IMR-90 (cell line): ENCODE results near the gene DYRK1A. TPM values are rescaled to one million over a fixed set of nuclear protein-coding genes. Genes with fewer than 3 reads are reported as not detected.

Experiments
- ATAC-seq: fragments of 200-7000 bp; cut with Tn5 transposase; 2 replicates; pipeline ENCODE4 v1.9.1; 2020; ENCODE audit warnings: low read depth, mild to moderate bottlenecking, moderate library complexity
- BruUV-seq: library from RNA; stranded (reverse); fragments of 400-500 nt; replicated peaks from 2 replicates; lab custom pipeline; 2021; lab: Mats Ljungman, UMichigan
- CTCF ChIA-PET: fragments of 300-600 bp; formaldehyde crosslinking; extraction: SDS; loops from one replicate; lab custom pipeline; 2021; ENCODE audit warnings: antibody characterized with exemption; lab: Yijun Ruan, JAX
- POLR2A ChIA-PET: fragments of 300-600 bp; sonication (Branson Sonifier 250); formaldehyde crosslinking; loops from one replicate; lab custom pipeline; 2022; ENCODE audit warnings: antibody characterized with exemption; ENCODE audit not compliant: unreplicated experiment; lab: Charles Lee
- DNase-seq: peaks from one replicate; pipeline ENCODE4 v3.0.0; 2013
- H2AFZ ChIP-seq: replicated peaks from 2 replicates; pipeline ENCODE3; 2013; ENCODE audit warnings: low read length, mild to moderate bottlenecking; ENCODE audit not compliant: poor library complexity
- H2AK5ac ChIP-seq: 2 replicates; pipeline ENCODE4 v1.6.1; 2013; ENCODE audit warnings: low read depth, low read length, inconsistent platforms
- H2AK9ac ChIP-seq: replicated peaks from 2 replicates; pipeline ENCODE3; 2013; ENCODE audit warnings: mild to moderate bottlenecking, low read depth, low read length, moderate library complexity; ENCODE audit not compliant: poor library complexity
- H2BK120ac ChIP-seq: 2 replicates; pipeline ENCODE4 v1.6.1; 2013; ENCODE audit warnings: low read depth, low read length, inconsistent platforms
- H2BK15ac ChIP-seq: 3 replicates; pipeline ENCODE4 v1.6.1; 2013; ENCODE audit warnings: low read depth, low read length, inconsistent platforms
- H2BK20ac ChIP-seq: 2 replicates; pipeline ENCODE4 v1.6.1; 2013; ENCODE audit warnings: low read depth, mild to moderate bottlenecking, inconsistent platforms, low read length, moderate library complexity
- H2BK5ac ChIP-seq: 2 replicates; pipeline ENCODE4 v1.6.1; 2013; ENCODE audit warnings: mild to moderate bottlenecking, low read depth, low read length, inconsistent platforms; ENCODE audit not compliant: poor library complexity, severe bottlenecking
- H3K14ac ChIP-seq: replicated peaks from 2 replicates; pipeline ENCODE4 v1.6.1; 2013; ENCODE audit warnings: low read depth, low read length, inconsistent platforms
- H3K18ac ChIP-seq: 2 replicates; pipeline ENCODE4 v1.6.1; 2013; ENCODE audit warnings: low read depth, low read length, control low read depth
- H3K23ac ChIP-seq: 2 replicates; pipeline ENCODE4 v1.6.1; 2013; ENCODE audit warnings: low read depth, low read length, inconsistent platforms
- H3K27ac ChIP-seq: 2 replicates; pipeline ENCODE4 v1.5.1; 2013; ENCODE audit warnings: mild to moderate bottlenecking, control low read depth, low read length; ENCODE audit not compliant: insufficient read depth
- H3K27me3 ChIP-seq: 2 replicates; pipeline ENCODE4 v1.6.1; 2013; ENCODE audit warnings: low read length; ENCODE audit not compliant: control insufficient read depth, insufficient read depth
- H3K36me3 ChIP-seq: 2 replicates; pipeline ENCODE4 v1.6.1; 2013; ENCODE audit warnings: low read length, mixed read lengths; ENCODE audit not compliant: control insufficient read depth, insufficient read depth
- H3K4ac ChIP-seq: 2 replicates; pipeline ENCODE4 v1.6.1; 2013; ENCODE audit warnings: low read depth, low read length, inconsistent platforms
- H3K4me1 ChIP-seq: 2 replicates; pipeline ENCODE4 v1.6.1; 2013; ENCODE audit warnings: low read length, mixed read lengths; ENCODE audit not compliant: control insufficient read depth, insufficient read depth
- H3K4me2 ChIP-seq: 2 replicates; pipeline ENCODE4 v1.6.1; 2013; ENCODE audit warnings: low read depth, mild to moderate bottlenecking, control low read depth, low read length, moderate library complexity
- H3K4me3 ChIP-seq: 2 replicates; pipeline ENCODE4 v1.5.1; 2013; ENCODE audit warnings: low read depth, mild to moderate bottlenecking, control low read depth, low read length, moderate library complexity; ENCODE audit not compliant: insufficient read depth
- H3K56ac ChIP-seq: 2 replicates; pipeline ENCODE4 v1.6.1; 2013; ENCODE audit warnings: low read length, inconsistent platforms; ENCODE audit not compliant: insufficient read depth; ENCODE audit errors: extremely low read depth
- H3K79me1 ChIP-seq, 2 experiments: 2 replicates each; pipeline ENCODE4 v1.6.1; 2013; ENCODE audit warnings: low read length in 2 of 2, inconsistent platforms in 1 of 2, low read depth in 1 of 2
- H3K9ac ChIP-seq: 2 replicates; pipeline ENCODE4 v1.6.1; 2013; ENCODE audit warnings: low read depth, low read length, control low read depth
- H3K9me1 ChIP-seq: 2 replicates; pipeline ENCODE4 v1.6.1; 2013; ENCODE audit warnings: low read length, inconsistent platforms; ENCODE audit not compliant: insufficient read depth
- H3K9me3 ChIP-seq: 2 replicates; pipeline ENCODE4 v1.6.1; 2013; ENCODE audit warnings: low read length; ENCODE audit not compliant: control insufficient read depth, insufficient read depth
- H4K20me1 ChIP-seq: 2 replicates; pipeline ENCODE4 v1.6.1; 2013; ENCODE audit warnings: low read length, inconsistent platforms; ENCODE audit not compliant: insufficient read depth
- H4K5ac ChIP-seq: 2 replicates; pipeline ENCODE4 v1.6.1; 2013; ENCODE audit warnings: mild to moderate bottlenecking, low read depth, low read length, control low read depth
- H4K8ac ChIP-seq, 2 experiments: 2 replicates each; pipeline ENCODE4 v1.6.1; 2013; ENCODE audit warnings: low read depth in 2 of 2, low read length in 2 of 2, control low read depth in 1 of 2, inconsistent platforms in 1 of 2
- H4K91ac ChIP-seq: 2 replicates; pipeline ENCODE4 v1.6.1; 2013; ENCODE audit warnings: low read depth, low read length, inconsistent platforms; ENCODE audit not compliant: insufficient read depth
- BHLHE40 ChIP-seq: fragments of 150-350 bp; IDR thresholded peaks from 2 replicates; pipeline ENCODE4 v1.6.1; 2016; ENCODE audit warnings: mild to moderate bottlenecking, low read depth, low read length
- CEBPB ChIP-seq: IDR thresholded peaks from 2 replicates; pipeline ENCODE4 v1.6.1; 2012; ENCODE audit warnings: low read depth, low read length, improper control_type of control experiment
- CHD1 ChIP-seq: IDR thresholded peaks from 2 replicates; pipeline ENCODE4 v1.6.1; 2012; ENCODE audit warnings: low read depth, low read length, improper control_type of control experiment
- FOS ChIP-seq: fragments of 150-350 bp; IDR thresholded peaks from 2 replicates; pipeline ENCODE4 v1.6.1; 2016; ENCODE audit warnings: low read depth, low read length
- MAFK ChIP-seq: IDR thresholded peaks from 2 replicates; pipeline ENCODE4 v1.6.1; 2012; ENCODE audit warnings: low read depth, low read length, improper control_type of control experiment
- MAZ ChIP-seq: IDR thresholded peaks from 2 replicates; pipeline ENCODE4 v1.6.1; 2012; ENCODE audit warnings: low read depth, mild to moderate bottlenecking, low read length, improper control_type of control experiment, moderate library complexity, borderline replicate concordance
- MXI1 ChIP-seq: IDR thresholded peaks from 2 replicates; pipeline ENCODE4 v1.6.1; 2012; ENCODE audit warnings: low read depth, mild to moderate bottlenecking, low read length, moderate library complexity, borderline replicate concordance
- NFE2L2 ChIP-seq: fragments of 150-350 bp; IDR thresholded peaks from 2 replicates; pipeline ENCODE4 v1.6.1; 2016; ENCODE audit warnings: low read depth, mild to moderate bottlenecking, low read length
- POLR2A ChIP-seq: IDR thresholded peaks from 2 replicates; pipeline ENCODE4 v1.6.1; 2012; ENCODE audit warnings: mild to moderate bottlenecking, low read depth, low read length
- RAD21 ChIP-seq: IDR thresholded peaks from 2 replicates; pipeline ENCODE4 v1.6.1; 2012; ENCODE audit warnings: low read length, improper control_type of control experiment
- RCOR1 ChIP-seq: IDR thresholded peaks from 2 replicates; pipeline ENCODE4 v1.6.1; 2012; ENCODE audit warnings: mild to moderate bottlenecking, low read length, improper control_type of control experiment; ENCODE audit not compliant: insufficient replicate concordance
- RFX5 ChIP-seq: IDR thresholded peaks from 2 replicates; pipeline ENCODE4 v1.8.0; 2012; ENCODE audit warnings: low read depth, mild to moderate bottlenecking, low read length, moderate library complexity
- SMC3 ChIP-seq: fragments of 150-350 bp; IDR thresholded peaks from 2 replicates; pipeline ENCODE4 v1.6.1; 2016; ENCODE audit warnings: low read depth, mild to moderate bottlenecking, antibody characterized with exemption, low read length, moderate library complexity
- WGBS, 2 experiments: methylation state at CpG; one replicate each; pipeline versions ENCODE4 v1.1.5 to v1.1.7; 2013; ENCODE audit warnings: missing lambda C conversion rate in 2 of 2; ENCODE audit not compliant: insufficient read length in 1 of 2; ENCODE audit errors: extremely low coverage in 2 of 2; 5-methylcytosine and 5-hydroxymethylcytosine counted together
- dilution Hi-C: fragments of 300-500 bp; cut with HindIII; formaldehyde crosslinking; loops from one replicate; pipeline ENCODE4 v1.14.3; 2018; ENCODE audit warnings: low sequenced_read_pairs; ENCODE audit not compliant: unreplicated experiment
- in situ Hi-C: fragments of 300-500 bp; cut with MboI; formaldehyde crosslinking; loops from 3 replicates; pipeline ENCODE4 v1.14.3; 2019; ENCODE audit warnings: low sequenced_read_pairs, inconsistent platforms, mixed read lengths
- intact Hi-C: fragments of 100-400 bp; cut with micrococcal nuclease; formaldehyde crosslinking; loops from 2 replicates; pipeline ENCODE4 v1.10.0; 2022
- polyA plus RNA-seq, 3 experiments: library from polyadenylated mRNA; depleted of rRNA; stranded (reverse); fragments of >200 nt; gene quantifications; 2 replicates each; pipeline ENCODE4 v1.2.3, GENCODE V29; 2012; ENCODE audit warnings: low replicate concordance in 1 of 3
- total RNA-seq: library from RNA; depleted of rRNA; stranded (reverse); fragments of >200 nt; gene quantifications from 2 replicates; pipeline ENCODE4 v1.2.3, GENCODE V29; 2012
- TF ChIP-seq, protein P1 (sequence below): fragments of 150-350 bp; IDR thresholded peaks from 2 replicates; pipeline ENCODE4 v1.6.1; 2016; ENCODE audit warnings: low read depth, mild to moderate bottlenecking, low read length, moderate library complexity, borderline replicate concordance
- TF ChIP-seq, protein P2 (sequence below): conservative IDR thresholded peaks from 2 replicates; pipeline ENCODE4 v1.5.1; 2012; ENCODE audit warnings: mild to moderate bottlenecking, low read depth, low read length, improper control_type of control experiment
- TF ChIP-seq, protein P3 (sequence below): fragments of 150-350 bp; IDR thresholded peaks from 2 replicates; pipeline ENCODE4 v1.6.1; 2017; ENCODE audit warnings: mild to moderate bottlenecking, antibody characterized with exemption, low read length, low read depth

DYRK1A gene
- total and polyA plus RNA-seq, 2 of the 4 experiments (the other 2 are of a cell fraction), result 18.6 to 50.5 TPM

DNA sequence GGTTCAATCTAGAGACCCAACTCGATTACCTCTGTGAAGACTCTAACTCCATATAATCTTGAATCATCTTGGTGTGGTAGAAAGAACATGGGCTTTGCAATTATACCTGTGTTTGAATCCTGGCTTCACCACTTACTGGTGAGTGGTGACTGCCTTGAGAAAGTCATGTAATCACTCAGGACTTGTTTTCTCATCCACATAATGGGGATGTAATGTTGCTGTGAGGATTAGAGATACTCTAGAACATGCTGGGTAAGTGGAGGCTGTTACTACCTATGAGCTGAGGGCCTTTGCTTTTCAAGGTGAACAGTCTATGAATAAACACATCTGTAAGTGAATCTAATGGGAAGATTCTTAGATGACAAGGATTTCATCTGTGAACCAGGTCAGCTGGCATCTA is 2.6 kb upstream of the DYRK1A start:
- BruUV-seq, result no TSS peak
- DNase-seq (no peak), ATAC-seq (no peak)
- H3K56ac ChIP-seq, result no peak overlapping the region
- no peak overlapping the region for H3K9ac ChIP-seq
- CTCF ChIA-PET, result no interaction called here
- in situ Hi-C loops, result no loop called here
- no peaks in the 10 kb centered on the region for H3K36me3 ChIP-seq
- POLR2A ChIA-PET, result no interaction called here
- TF ChIP-seq, protein P1, sequence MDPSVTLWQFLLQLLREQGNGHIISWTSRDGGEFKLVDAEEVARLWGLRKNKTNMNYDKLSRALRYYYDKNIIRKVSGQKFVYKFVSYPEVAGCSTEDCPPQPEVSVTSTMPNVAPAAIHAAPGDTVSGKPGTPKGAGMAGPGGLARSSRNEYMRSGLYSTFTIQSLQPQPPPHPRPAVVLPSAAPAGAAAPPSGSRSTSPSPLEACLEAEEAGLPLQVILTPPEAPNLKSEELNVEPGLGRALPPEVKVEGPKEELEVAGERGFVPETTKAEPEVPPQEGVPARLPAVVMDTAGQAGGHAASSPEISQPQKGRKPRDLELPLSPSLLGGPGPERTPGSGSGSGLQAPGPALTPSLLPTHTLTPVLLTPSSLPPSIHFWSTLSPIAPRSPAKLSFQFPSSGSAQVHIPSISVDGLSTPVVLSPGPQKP, result no peak
- TF ChIP-seq MAZ (no peak), RAD21 (no peak), CHD1 (no peak), CEBPB (no peak), RCOR1 (no peak), NFE2L2 (no peak), BHLHE40 (no peak), SMC3 (no peak), MXI1 (no peak), POLR2A (no peak), FOS (no peak), MAFK (no peak), RFX5 (no peak)
- TF ChIP-seq, protein P2, sequence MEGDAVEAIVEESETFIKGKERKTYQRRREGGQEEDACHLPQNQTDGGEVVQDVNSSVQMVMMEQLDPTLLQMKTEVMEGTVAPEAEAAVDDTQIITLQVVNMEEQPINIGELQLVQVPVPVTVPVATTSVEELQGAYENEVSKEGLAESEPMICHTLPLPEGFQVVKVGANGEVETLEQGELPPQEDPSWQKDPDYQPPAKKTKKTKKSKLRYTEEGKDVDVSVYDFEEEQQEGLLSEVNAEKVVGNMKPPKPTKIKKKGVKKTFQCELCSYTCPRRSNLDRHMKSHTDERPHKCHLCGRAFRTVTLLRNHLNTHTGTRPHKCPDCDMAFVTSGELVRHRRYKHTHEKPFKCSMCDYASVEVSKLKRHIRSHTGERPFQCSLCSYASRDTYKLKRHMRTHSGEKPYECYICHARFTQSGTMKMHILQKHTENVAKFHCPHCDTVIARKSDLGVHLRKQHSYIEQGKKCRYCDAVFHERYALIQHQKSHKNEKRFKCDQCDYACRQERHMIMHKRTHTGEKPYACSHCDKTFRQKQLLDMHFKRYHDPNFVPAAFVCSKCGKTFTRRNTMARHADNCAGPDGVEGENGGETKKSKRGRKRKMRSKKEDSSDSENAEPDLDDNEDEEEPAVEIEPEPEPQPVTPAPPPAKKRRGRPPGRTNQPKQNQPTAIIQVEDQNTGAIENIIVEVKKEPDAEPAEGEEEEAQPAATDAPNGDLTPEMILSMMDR, result no peak
- TF ChIP-seq, protein P3, sequence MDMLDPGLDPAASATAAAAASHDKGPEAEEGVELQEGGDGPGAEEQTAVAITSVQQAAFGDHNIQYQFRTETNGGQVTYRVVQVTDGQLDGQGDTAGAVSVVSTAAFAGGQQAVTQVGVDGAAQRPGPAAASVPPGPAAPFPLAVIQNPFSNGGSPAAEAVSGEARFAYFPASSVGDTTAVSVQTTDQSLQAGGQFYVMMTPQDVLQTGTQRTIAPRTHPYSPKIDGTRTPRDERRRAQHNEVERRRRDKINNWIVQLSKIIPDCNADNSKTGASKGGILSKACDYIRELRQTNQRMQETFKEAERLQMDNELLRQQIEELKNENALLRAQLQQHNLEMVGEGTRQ, result no peak
- WGBS, 2 experiments, result no CpG with 5 or more reads among the region's 1 CpG
- H3K4me2 ChIP-seq, result no peak overlapping the region
- dilution Hi-C loops, result no loop called here
- H2BK20ac ChIP-seq, result no peak overlapping the region
- H4K20me1 ChIP-seq, result peaks cover 9% of the 10 kb centered on the region
- no peak overlapping the region for H2AK9ac ChIP-seq
- no peak overlapping the region for H3K14ac ChIP-seq
- no peak overlapping the region for H2BK15ac ChIP-seq
- H4K5ac ChIP-seq, result no peak overlapping the region
- no peak overlapping the region for H4K8ac ChIP-seq
- no peak overlapping the region for H3K18ac ChIP-seq
- H3K4ac ChIP-seq, result no peak overlapping the region
- peak overlapping the region; percentile 31; the same call in 1 of the 2 replicates for H3K23ac ChIP-seq
- no peak overlapping the region for H2BK120ac ChIP-seq
- H3K27ac ChIP-seq, result no peak overlapping the region
- H3K27me3 ChIP-seq, result no peaks in the 10 kb centered on the region
- H3K9me1 ChIP-seq, result 0 out of 2 replicates have a peak, but pooled peaks cover 4% of the 10 kb centered on the region
- H3K4me1 ChIP-seq, result no peaks in the 10 kb centered on the region
- H3K79me1 ChIP-seq, result peaks cover 7 to 22% of the 10 kb centered on the region in 2 experiments; a peak in 2 of 4 replicates
- peak overlapping the region; percentile 17; the same call in 1 of the 2 replicates for H2AK5ac ChIP-seq
- intact Hi-C loops, result no loop called here
- H3K4me3 ChIP-seq, result no peak overlapping the region
- no peak overlapping the region for H4K91ac ChIP-seq
- H2BK5ac ChIP-seq, result no peak overlapping the region
- no peaks in the 10 kb centered on the region for H3K9me3 ChIP-seq
- no peak overlapping the region for H2AFZ ChIP-seq
